RCC 7860 (cell line): ENCODE results near the gene TNFRSF4.

ENCODE experiments used
- DNase-seq: peaks from one replicate; pipeline ENCODE4 v3.0.0-alpha.2; 2015; ENCODE audit warnings: low spot score
- FAIRE-seq: peaks from 2 replicates; lab custom pipeline; 2012; peaks lifted over from hg19 to GRCh38; lab: Jason Lieb, UNC

The TNFRSF4 gene

DNA sequence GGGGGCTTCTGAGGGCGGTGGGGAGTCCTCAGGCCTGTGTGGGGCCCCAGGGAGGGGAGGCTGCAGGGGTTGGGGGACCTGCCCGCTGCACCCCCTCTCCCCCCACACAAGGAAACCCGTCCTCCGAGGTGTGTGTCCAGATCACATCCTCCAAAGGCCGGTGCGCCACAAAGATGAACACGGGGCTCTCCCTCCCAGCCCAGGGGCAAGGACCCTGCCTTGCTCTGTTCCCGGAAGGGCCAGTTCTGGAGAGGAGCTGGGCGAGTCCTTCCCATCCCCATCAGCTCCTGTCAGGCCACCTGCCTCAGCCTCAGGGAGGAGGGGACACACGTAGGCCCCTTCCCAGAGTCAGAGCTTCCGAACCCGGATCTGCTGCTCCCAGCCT, 42.8 kb downstream of the TNFRSF4 start:
- DNase-seq (no peak), FAIRE-seq (no peak)

DNA sequence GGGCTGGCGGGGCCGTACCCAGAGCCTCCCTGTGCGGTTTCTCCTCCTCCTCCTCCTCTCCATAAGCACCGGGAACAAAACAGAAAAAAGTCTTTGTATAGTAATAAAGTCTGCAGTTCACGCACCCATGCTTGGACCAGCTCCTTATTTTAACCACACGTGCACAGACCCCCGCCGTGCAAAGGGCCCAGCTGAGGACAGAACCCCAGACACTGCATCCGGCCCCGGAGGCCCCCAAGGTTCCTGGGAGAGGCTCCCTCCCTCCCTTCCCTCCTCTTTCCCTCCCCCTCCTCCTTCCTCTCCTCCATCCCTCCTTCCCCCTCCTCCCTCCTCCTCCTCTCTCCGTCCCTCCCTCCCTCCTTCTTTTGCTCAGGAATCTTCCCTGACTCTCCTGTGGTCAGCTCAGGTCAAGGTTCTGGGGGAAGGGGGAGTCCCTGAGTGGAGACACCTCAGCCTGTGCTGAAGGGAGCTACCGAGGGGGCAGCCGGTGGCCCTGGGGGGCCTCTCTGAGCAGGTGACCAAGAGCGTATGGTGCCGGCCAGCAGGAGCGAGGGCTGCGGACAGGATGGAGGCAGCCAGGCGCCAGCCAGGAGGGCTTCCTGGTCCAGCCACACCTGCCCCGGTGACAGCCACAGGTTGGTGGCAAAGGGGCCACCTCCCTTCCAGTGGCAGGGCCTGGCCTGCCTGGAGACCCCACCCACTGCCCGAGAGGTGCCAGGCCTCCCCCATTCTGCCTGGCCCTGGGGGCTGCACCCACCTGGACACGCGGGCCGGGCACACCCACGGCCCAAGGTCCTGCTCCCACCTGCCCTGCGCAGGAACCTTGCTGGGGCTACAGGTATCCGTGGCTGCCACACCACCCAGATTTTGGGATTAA, 43.5 kb downstream of the TNFRSF4 start:
- peak; percentile 21 for DNase-seq
- no peak for FAIRE-seq

DNA sequence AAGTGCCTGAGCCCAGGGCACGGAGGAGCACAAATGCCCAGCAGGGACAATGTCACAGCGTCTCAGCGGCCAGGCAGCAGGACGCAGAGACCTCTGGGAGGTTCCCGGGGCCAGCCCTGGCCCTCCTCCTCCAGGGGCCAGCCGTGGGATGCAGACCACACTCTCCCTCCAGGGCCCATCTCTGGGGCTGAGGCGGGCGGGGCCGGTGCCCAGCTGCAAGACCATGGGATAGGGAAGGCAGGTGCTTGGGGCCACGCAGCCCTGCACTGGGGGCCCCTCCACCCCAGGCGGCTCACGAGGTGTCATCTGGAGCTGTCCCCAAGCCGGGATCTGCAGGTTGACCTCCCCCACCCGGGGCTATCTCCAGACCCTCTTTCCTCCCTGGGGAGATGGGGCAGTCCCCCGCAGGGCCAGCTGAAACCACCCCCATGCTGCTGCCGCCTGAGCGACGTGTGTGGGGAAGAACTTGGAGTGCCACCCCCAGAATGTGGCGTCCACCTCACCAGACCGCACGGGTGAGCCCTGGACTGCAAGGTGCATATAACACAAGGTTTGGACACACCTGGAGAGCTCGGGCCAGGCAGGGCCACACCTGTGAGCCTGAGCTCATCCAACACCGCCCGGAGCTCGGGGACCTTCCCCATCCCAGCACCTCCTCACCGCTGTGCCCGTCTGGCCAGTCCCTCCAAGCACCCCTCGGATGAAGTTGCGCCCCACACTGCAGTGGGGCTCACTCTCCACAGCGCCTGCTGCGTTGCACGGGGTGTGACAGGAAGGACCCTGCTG, 44.3 kb downstream of the TNFRSF4 start:
- no peak for FAIRE-seq
- no peak for DNase-seq

DNA sequence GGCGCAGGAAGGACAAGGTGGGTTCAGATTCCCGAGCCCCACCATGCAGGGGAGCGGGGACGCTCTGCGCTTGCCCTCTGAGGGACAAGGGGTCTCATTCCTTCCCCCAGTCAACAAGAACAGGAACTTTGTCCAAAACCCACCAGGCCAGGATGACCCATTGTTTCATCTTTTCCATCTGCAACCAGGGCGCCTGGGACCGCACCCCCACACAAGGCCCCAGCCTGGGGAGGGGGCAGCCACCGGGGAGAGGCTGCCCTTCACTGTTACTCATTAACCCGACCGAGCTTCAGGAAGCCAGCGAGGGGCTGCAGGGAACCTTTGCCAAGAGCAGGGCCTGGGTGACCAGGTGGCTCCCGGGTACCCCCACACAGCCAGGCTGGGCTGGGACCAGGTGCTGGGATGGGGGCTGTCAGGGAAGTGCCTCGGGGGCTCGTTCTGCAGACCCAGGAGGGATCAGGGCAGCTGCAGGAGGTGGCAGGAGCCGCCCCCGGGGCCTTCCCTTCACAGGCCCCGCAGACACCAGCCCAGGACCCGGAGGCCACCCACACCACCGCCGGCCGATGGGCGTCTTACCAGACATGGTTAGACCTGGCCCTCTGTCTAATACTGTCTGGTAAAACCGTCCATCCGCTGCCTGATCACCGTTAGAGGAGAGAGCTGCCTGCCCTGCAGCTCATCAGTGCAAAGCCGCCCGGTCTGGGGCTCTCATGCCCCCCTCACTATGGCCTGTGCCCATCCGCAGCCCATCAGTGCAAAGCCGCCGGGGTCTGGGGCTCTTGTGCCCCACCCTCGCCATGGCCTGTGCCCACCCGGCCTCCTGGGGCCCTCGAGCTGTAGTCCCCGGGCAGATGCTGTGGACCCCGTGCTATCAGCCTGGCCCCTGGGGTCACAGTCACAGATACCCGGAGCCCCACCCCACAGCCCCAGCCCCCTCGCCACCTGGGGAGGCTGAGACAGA, 45.2 kb downstream of the TNFRSF4 start:
- DNase-seq, result no peak
- FAIRE-seq, result no peak

DNA sequence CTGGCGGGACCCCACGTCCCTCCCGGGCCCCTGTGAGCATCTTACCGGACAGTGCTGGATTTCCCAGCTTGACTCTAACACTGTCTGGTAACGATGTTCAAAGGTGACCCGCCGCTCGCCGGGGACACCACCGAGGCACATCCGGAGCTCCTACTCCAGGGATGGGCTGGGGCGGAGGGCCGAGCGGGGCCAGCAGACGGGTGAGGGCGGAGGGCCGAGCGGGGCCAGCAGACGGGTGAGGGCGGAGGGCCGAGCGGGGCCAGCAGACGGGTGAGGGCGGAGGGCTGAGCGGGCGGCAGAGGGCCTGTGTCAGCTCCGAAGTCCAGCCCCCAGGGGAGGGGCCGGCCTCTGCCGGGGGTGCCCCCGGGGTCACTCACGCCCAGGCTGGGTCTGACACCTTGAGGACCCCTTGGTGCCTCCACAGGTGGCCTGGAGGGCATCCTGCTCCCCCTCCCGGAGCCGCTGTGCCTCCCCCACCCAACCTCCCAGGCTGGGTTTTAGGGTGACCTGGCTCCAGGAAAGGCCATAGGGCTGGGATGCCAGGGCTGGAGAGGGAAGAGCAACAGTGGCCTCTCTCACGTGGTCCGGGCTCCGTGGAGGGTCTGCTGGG, 46.0 kb downstream of the TNFRSF4 start:
- FAIRE-seq, result no peak
- DNase-seq, result no peak

DNA sequence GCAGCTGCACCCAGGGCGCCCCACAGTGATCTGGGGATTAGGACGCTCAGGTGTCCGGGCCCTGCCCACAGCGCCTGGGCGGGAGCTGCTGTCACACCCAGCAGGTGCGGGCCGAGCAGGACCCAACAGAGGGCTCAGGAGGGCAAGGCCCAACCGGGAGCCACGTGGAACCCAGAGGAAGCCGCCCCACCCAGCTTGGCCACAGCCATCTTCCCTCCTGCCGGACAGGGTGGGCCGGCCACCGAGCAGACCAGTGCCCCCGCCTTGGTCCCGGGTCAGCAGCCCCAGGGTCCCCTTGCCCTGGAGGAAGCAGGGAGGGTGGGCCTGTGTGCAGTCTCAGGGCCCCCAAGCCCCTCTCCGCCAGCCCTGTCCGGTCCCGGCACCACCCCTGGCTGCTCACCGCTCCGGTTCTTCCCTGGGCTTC, 46.5 kb downstream of the TNFRSF4 start:
- no peak for DNase-seq
- FAIRE-seq, result no peak

DNA sequence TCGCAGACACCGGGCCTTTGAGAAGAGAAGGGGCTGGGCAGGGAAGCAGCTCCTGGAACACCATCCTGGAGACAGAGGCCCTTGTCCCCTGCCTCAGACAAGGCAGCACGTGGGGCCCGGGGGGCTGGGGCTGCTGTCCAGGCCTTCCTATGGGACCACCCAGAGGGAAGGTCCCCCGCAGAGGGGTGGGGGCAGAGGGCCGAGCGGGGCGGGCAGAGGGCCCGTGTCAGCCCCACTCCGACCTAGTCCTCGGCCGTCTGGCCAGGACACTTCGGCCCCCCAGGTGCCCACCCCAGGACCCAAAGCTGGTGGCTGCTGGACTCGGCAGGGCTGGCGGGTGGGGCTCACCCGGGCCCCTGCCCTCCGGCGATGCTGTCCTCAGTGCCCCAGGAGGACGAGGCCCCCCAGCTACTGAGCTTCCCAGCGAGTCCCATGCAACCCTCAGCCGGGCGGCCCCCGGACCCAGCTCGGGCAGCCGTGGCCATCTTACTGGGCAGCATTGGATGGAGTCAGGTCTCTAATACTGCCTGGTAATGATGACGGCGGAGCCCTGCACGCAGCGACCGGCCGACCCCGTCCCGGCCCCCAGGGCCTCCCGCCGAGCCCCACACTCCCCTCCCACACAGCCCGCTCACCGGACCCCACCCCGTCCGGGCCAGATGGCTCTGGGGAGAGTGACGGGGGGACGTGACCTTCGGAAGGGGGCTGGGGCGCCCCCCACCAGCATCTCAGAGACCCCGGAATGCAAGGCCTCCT, 47.1 kb downstream of the TNFRSF4 start:
- FAIRE-seq (no peak), DNase-seq (no peak)

DNA sequence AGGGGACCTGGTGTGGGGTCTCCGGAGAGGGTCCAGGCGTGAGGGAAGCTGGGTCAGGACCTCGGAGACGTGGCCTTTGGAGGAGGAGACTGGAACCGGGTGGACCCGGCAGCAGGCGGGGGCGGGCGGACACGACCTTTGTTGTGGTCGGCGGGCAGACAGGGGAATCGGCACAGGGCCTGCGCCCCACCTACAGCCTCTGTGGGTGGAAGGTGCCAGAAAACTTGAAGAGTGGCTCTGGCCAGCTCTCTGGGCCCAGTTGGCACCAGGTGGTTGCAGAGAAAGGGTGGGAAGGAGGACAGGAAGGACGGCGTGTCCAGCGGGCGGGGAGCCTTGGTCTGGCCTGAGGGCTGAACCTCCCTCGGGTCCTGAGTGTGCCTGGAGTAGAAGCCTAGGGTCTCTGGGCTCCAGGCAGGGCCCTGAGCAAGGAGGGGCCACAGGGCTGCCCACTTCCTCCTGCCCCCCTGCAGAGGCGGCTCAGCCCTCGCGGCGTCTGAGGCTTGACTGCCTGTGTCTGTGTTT, 48.0 kb downstream of the TNFRSF4 start:
- FAIRE-seq, result no peak
- DNase-seq, result peak; percentile 65

DNA sequence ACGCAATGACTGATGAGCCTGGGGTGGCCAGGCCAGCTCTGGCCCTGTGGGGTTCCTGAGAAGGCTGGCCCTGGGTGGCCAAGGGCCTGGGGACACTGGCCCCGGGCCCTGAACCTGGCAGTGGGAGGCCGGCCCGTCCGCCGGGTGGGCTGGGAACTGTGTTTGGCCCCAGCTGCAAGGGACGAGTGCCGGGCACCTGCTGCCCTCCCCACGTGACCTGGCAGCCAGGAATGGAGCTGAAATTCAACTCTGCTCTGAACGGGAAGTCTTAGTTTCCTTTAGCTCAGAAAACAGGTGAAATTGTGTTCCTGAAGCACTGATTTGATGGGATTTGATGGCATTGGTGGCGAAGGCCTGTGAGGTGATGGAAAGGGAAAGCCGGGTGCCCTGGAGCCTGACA, 48.5 kb downstream of the TNFRSF4 start:
- DNase-seq, result no peak
- no peak for FAIRE-seq

DNA sequence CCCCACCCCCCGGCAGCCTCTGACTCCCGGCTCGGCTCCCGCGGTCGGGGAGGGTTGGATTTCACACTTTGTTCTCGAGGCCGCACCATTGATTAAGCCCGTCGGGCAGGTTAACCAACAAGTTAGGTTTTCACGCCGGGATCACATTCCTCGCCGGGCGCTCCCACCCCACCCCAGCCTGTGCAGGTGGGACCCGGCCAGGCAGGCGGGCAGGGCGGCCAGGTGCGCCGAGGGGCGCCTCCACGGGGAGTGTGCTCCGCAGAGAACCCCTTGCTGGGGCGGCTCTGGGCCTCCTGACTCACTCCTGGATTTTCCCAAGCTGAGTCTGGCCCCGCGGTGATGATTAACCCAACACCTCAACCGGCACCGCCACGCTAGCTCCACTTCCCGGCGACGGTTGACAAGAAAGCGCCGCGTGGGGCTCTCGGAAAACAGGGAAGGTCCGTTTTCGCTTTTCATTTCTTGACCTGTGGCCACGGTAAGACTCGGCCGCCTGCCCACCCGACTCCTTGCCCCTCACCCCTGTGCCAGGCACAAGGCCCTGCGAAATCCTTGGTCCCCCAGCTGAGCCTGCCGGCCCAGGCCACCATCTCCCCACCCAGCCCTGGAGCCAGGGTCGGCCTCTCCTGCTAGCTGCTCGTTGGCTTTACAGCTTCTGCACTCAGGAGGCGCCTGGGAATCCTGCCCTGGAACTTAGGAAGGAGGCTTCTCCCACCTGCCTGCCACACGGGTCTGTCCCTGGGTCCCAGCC, 49.1 kb downstream of the TNFRSF4 start:
- peak; percentile 84 for FAIRE-seq
- peak; percentile 84 for DNase-seq

DNA sequence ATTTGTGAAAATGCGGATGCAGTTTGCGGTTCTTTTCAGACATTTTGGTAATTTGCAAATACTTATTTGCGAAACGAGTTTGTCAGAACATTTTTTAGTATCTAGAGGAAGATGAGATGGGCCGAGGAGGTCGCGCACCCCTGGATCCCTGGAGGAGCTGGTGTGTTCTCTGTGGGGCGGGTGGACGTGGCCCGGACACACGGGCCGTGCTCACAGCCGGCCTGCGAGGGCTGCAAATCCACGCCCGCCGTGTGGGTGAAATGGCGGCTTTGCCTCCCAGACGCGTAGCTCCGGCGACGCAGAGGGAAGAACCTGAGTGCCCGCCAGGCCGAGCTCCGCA, 49.6 kb downstream of the TNFRSF4 start:
- DNase-seq (no peak), FAIRE-seq (no peak)

DNA sequence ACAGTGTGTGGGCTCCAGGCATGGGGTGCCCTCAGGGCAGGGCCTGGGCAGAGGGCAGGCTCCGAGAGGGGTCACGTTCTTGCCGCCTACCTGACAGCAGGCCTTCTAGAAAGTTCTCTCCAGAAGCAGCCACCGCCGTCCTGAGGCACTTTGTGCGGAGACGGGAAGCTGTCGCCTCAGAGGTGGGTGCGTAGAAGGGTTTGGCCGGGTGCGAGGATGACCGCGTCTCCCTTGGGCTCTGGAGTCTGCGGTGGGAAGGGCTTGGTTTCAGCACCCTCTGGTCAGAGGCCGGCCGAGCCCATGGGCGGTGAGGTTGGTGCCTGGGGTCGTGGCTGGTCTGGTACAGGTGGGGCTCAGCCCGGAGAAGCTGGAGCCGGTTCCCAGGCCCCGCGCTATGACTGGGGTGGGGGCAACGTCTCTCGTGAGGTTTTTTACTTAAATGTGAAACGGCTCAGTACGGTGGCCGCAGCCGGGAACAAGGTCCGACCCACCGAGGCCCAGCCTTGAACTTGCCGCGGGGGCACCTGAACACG, 50.3 kb downstream of the TNFRSF4 start:
- FAIRE-seq (no peak), DNase-seq (no peak)

DNA sequence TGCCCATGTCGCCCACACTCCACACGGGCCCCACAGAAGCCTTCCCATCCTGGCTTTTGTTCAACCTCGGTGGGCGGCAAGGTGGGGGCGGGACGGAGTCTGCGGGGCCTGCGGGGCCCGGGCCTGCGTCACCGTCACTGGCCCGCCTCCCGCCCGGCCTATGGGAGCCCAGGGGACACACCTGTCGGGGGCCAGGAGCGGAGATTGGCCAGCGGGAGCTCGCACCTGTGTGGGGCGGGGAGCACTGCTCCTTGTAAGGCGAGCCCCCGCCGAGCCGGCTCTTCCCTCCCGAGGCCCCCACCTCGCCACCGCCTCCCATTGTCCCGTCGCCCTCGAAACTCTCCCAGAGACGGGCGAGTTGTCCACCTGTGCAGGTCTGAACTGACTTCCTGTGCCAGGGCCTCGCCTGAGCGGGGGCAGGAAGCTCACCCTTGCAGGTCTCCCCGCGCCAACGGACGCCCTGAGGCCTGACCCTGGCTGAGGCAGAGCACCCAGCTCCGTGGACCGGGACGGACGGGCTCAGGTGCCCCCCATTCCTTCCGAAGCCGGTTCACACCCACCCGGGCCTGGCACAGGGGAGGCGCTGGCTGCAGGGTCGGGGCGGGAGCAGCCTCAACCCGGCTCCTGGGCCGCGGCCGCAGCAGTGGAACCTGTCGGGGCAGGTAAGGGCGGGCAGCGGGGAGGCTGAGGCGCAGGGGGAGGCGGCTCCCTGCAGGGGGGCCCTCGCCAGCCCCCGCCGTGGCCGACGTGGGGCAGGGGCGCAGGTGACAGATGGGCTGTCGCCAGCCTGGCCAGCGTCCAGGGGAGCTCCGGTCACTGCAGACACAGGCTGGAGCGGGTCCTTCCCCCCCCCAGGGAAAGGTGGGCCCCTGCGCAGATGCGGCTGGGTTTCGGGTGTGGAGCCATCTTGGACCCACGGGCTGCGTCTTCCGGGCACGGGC, 51.1 kb downstream of the TNFRSF4 start:
- no peak for FAIRE-seq
- DNase-seq, result no peak

DNA sequence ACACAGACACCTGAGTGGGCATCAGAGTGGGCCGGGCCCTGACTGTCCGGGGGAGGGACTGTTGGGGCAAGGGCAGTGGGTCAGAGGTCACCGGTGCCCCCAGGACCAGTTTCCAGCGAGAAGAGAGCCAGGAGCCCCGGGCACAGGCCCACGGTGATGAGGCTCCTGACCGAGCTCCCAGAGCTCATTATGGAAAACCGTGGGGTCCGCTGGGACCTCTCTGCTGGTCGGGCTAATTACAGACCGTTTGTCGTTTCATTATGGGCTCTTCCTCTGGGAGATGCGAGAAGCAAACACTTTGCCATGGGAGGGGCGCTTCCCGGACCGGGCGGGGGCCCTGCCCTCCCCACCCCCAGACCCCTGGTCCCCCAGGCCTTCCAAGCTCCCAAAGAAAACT, 52.3 kb downstream of the TNFRSF4 start:
- no peak for FAIRE-seq
- no peak for DNase-seq
